ENCODE data around the gene SH3RF3. TPM values are rescaled to one million over a fixed set of nuclear protein-coding genes. Genes with fewer than 3 reads are reported as not detected.
A peak's percentile ranks its signal among the peaks of the same experiment; 100 is the strongest.

The SH3RF3 gene
- total and polyA plus RNA-seq, 12 donors: 0.72 to 19.1 (median 12.2) TPM

GRCh38 chr2:109455731-109456691, 327.0 kb downstream of the SH3RF3 start:
- 84 to 90% (median 86%) methylated on average over 11 to 21 of the region's 21 CpGs for WGBS, 4 donors
- intact Hi-C loops (cut with DNase I): no loop called here
- Histone ChIP-seq H3K4me3 (no peak overlapping the region), H3K27ac (peak overlapping the region in 1 of 5 donors; percentile 5), H3K4me1 (replicated peaks in 1 of 2) (peaks cover 0 to under 1% of the 10 kb centered on the region in 2 donors), H3K9me3 (replicated peaks in 1 of 3) (no peaks in the 10 kb centered on the region), H3K36me3 (replicated peaks in 1 of 2) (no peaks in the 10 kb centered on the region), H3K27me3 (no peaks in the 10 kb centered on the region)
- peak in 1 of 7 donors; percentile 36 for DNase-seq
- TF ChIP-seq POLR2A (IDR thresholded peaks at IDR 0.05): no peak
- no peak for TF ChIP-seq CTCF (IDR thresholded peaks at IDR 0.05)

- H3K36me3 ChIP-seq (replicated peaks in 1 of 2): no peaks in the 10 kb centered on the region
- H3K4me3 ChIP-seq: no peak overlapping the region
- no peaks in the 10 kb centered on the region for H3K9me3 ChIP-seq (replicated peaks in 1 of 3)
- TF ChIP-seq CTCF (IDR thresholded peaks at IDR 0.05): no peak
- no peak for TF ChIP-seq POLR2A (IDR thresholded peaks at IDR 0.05)
- no peak for DNase-seq
- WGBS, 4 donors: 90 to 95% (median 92%) methylated on average over 7 to 8 of the region's 8 CpGs
- intact Hi-C loops (cut with DNase I): no loop called here
- H3K4me1 ChIP-seq (replicated peaks in 1 of 2): no peaks in the 10 kb centered on the region
- H3K27ac ChIP-seq: peak overlapping the region in 1 of 5 donors; percentile 5
- H3K27me3 ChIP-seq: no peaks in the 10 kb centered on the region
These were observed 327.8 kb downstream of the SH3RF3 start for GRCh38 chr2:109456776-109457175.

GRCh38 chr2:109457366-109457765, 328.4 kb downstream of the SH3RF3 start:
- TF ChIP-seq POLR2A (IDR thresholded peaks at IDR 0.05) (no peak), CTCF (IDR thresholded peaks at IDR 0.05) (no peak)
- no peaks in the 10 kb centered on the region for H3K4me1 ChIP-seq (replicated peaks in 1 of 2)
- DNase-seq: peak in 1 of 7 donors; percentile 17
- H3K36me3 ChIP-seq (replicated peaks in 1 of 2): no peaks in the 10 kb centered on the region
- no peaks in the 10 kb centered on the region for H3K27me3 ChIP-seq
- H3K4me3 ChIP-seq: no peak overlapping the region
- intact Hi-C loops (cut with DNase I): no loop called here
- 84 to 92% (median 89%) methylated on average over 9 of the region's 9 CpGs for WGBS, 4 donors
- no peaks in the 10 kb centered on the region for H3K9me3 ChIP-seq (replicated peaks in 1 of 3)
- no peak overlapping the region for H3K27ac ChIP-seq

GRCh38 chr2:109457794-109458193, 328.8 kb downstream of the SH3RF3 start:
- Histone ChIP-seq H3K4me1 (replicated peaks in 1 of 2) (no peaks in the 10 kb centered on the region), H3K4me3 (no peak overlapping the region), H3K27ac (no peak overlapping the region), H3K27me3 (no peaks in the 10 kb centered on the region), H3K36me3 (replicated peaks in 1 of 2) (no peaks in the 10 kb centered on the region), H3K9me3 (replicated peaks in 1 of 3) (no peaks in the 10 kb centered on the region)
- peak in 1 of 7 donors; percentile 35 for DNase-seq
- intact Hi-C loops (cut with DNase I): no loop called here
- WGBS, 4 donors: 84 to 86% (median 85%) methylated on average over 7 of the region's 7 CpGs
- TF ChIP-seq CTCF (IDR thresholded peaks at IDR 0.05) (no peak), POLR2A (IDR thresholded peaks at IDR 0.05) (no peak)

Data from adrenal gland (tissue), 12 donors.